ENCODE measurements around the gene COLQ.

GRCh38 chr3:15478640-15478979 lies 42.9 kb downstream of the COLQ start:
- no peak for TF ChIP-seq EZH2 (IDR thresholded peaks at IDR 0.05; ENCODE audit: insufficient read depth, poor library complexity, severe bottlenecking)
- no peak for TF ChIP-seq EZH2phosphoT487 (IDR thresholded peaks at IDR 0.05; ENCODE audit: insufficient read depth, low read depth)
